NCI-H1930 (cell line): ENCODE results near the gene PCDHGA1.
A peak's percentile ranks its signal among the peaks of the same experiment; 100 is the strongest.
"Not testable (repeated sequence)": the region's sequence is repeated elsewhere in the genome, so short reads cannot be mapped to it uniquely, and the experiment has no call there.

ENCODE experiments used
- DNase-seq, 2 experiments: peaks; one replicate each; lab custom pipeline; 2025; lab: John Stamatoyannopoulos, UW

The PCDHGA1 gene

GRCh38 chr5:141409598-141410306 lies 79.4 kb downstream of the PCDHGA1 start:
- no peak for DNase-seq

GRCh38 chr5:141411575-141411974 lies 81.3 kb downstream of the PCDHGA1 start:
- no peak for DNase-seq

- DNase-seq = peak in 1 of 2 experiments; percentile 23
Observed at GRCh38 chr5:141412854-141413539, 82.7 kb downstream of the PCDHGA1 start, which contains the start of gene PCDHGA10. PCDHGA10 (plus strand) TSS chr5:141412987; CDS start chr5:141413176, 189 bp downstream.

- DNase-seq = no peak
Observed at GRCh38 chr5:141413540-141414069, 83.3 kb downstream of the PCDHGA1 start.

GRCh38 chr5:141414548-141415274 lies 84.4 kb downstream of the PCDHGA1 start:
- not testable (repeated sequence) for DNase-seq

GRCh38 chr5:141415275-141415618 lies 84.9 kb downstream of the PCDHGA1 start:
- DNase-seq = not testable (repeated sequence)

- DNase-seq = not testable (repeated sequence)
Observed at GRCh38 chr5:141417494-141418172, 87.3 kb downstream of the PCDHGA1 start, which contains the start of gene PCDHGB7. PCDHGB7 (plus strand) TSS chr5:141417677; CDS start chr5:141417860, 183 bp downstream.

- DNase-seq = no peak
Observed at GRCh38 chr5:141419074-141419880, 89.0 kb downstream of the PCDHGA1 start.

- DNase-seq = no peak
Observed at GRCh38 chr5:141420855-141421488, 90.7 kb downstream of the PCDHGA1 start, which contains the start of gene PCDHGA11. PCDHGA11 (plus strand) TSS chr5:141421051; CDS start chr5:141421228, 177 bp downstream.

GRCh38 chr5:141421489-141421855 lies 91.2 kb downstream of the PCDHGA1 start:
- DNase-seq = no peak

GRCh38 chr5:141422742-141423291 lies 92.5 kb downstream of the PCDHGA1 start:
- no peak for DNase-seq

GRCh38 chr5:141427783-141428426 lies 97.6 kb downstream of the PCDHGA1 start:
- DNase-seq = no peak

GRCh38 chr5:141430332-141431113 lies 100.2 kb downstream of the PCDHGA1 start, which contains the start of gene PCDHGA12:
PCDHGA12 (plus strand) TSS chr5:141430507; CDS start chr5:141430760, 253 bp downstream.
- DNase-seq = no peak

GRCh38 chr5:141431286-141431685 lies 101.0 kb downstream of the PCDHGA1 start:
- no peak for DNase-seq

- DNase-seq = not testable (repeated sequence)
Observed at GRCh38 chr5:141432308-141432707, 102.0 kb downstream of the PCDHGA1 start.

GRCh38 chr5:141432726-141433125 lies 102.4 kb downstream of the PCDHGA1 start:
- DNase-seq = not testable (repeated sequence)

- DNase-seq = no peak
Observed at GRCh38 chr5:141434006-141434405, 103.7 kb downstream of the PCDHGA1 start.

GRCh38 chr5:141437221-141437620 lies 106.9 kb downstream of the PCDHGA1 start:
- DNase-seq = no peak
